Ovary (tissue), 3 donors: Measurements from ENCODE around the gene MIA3.

ENCODE experiments used
- EP300 ChIP-seq: sonication (generic); formaldehyde crosslinking; IDR thresholded peaks from one replicate; pipeline ENCODE4 v1.6.1; 2017; ENCODE audit warnings: antibody characterized with exemption
- POLR2A ChIP-seq: fragments of 450-650 bp; IDR thresholded peaks from one replicate; pipeline ENCODE4 v1.6.1; 2017; ENCODE audit warnings: antibody characterized with exemption, mild to moderate bottlenecking, moderate library complexity
- TF ChIP-seq, protein P1 (sequence below), 3 donors: fragments of 450-650 bp in 2 of 3; fragments of 200-600 bp in 1 of 3; IDR thresholded peaks; one replicate each; pipeline versions ENCODE4 v1.5.1 to v1.8.0; 2016 to 2022; ENCODE audit warnings: antibody characterized with exemption in 3 of 3, mild to moderate bottlenecking in 1 of 3
- donor health status: DM: no; HTN: no; CAD: no.

DNA sequence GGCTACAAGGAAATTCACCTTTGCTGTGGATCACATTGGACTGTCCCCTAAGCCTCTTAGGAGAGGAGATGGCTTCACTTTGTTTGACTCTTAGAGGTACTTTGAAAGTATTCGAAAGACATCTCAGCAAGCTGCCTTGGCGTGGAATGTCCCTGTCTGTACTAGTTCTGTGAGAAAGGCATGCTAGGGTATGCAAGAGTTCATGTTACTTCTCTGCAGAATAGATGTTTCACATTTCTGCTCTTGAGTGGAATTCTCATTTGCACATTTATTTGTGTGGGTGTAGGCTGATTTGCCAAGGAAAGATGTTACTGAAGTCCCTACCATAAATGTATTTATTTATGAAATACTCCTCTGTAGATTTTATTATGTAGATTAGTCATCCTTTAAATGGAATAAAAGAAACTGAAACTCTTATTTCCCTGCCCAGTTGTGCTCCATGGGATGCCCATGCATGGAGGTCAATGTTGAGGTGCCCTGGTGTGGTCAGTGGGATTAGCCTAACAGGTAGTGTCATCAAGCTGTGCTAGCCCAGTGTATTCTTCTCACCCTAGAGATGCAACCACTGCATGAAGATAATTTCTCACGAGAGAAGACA lies 13.8 kb downstream of the MIA3 start:
- TF ChIP-seq, protein P1, sequence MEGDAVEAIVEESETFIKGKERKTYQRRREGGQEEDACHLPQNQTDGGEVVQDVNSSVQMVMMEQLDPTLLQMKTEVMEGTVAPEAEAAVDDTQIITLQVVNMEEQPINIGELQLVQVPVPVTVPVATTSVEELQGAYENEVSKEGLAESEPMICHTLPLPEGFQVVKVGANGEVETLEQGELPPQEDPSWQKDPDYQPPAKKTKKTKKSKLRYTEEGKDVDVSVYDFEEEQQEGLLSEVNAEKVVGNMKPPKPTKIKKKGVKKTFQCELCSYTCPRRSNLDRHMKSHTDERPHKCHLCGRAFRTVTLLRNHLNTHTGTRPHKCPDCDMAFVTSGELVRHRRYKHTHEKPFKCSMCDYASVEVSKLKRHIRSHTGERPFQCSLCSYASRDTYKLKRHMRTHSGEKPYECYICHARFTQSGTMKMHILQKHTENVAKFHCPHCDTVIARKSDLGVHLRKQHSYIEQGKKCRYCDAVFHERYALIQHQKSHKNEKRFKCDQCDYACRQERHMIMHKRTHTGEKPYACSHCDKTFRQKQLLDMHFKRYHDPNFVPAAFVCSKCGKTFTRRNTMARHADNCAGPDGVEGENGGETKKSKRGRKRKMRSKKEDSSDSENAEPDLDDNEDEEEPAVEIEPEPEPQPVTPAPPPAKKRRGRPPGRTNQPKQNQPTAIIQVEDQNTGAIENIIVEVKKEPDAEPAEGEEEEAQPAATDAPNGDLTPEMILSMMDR (IDR thresholded peaks at IDR 0.05), result no peak
- TF ChIP-seq EP300 (no peak), POLR2A (no peak)
